Right ventricle myocardium inferior (tissue), 1 donor: ENCODE data around the gene KRTAP26-1. TPM values are rescaled to one million over a fixed set of nuclear protein-coding genes. Genes with fewer than 3 reads are reported as not detected.

Experiments used
- ATAC-seq: fragments of 200-7000 bp; cut with Tn5 transposase; one replicate; pipeline ENCODE4 v1.9.1; 2020; ENCODE audit warnings: mild to moderate bottlenecking, moderate library complexity
- DNase-seq: peaks from one replicate; pipeline ENCODE4 v3.0.0; 2021; ENCODE audit errors: missing footprints
- intact Hi-C: fragments of 100-400 bp; cut with DNase I; formaldehyde crosslinking; loops from one replicate; pipeline ENCODE4 v1.11.0; 2022
- total RNA-seq: library from RNA; stranded (reverse); fragmentation: NEBNext Ultra II Directional; extraction: Animal tissue kit (Norgen Biotek cat#: 25700); gene quantifications from one replicate; pipeline ENCODE4 v1.2.1, GENCODE V29; 2021
- donor health status: DM: no; HTN: yes; CAD: no; lungs with severe emphysema.

Gene KRTAP26-1
- total RNA-seq, 1 donor from 2014 or later, result not detected

DNA sequence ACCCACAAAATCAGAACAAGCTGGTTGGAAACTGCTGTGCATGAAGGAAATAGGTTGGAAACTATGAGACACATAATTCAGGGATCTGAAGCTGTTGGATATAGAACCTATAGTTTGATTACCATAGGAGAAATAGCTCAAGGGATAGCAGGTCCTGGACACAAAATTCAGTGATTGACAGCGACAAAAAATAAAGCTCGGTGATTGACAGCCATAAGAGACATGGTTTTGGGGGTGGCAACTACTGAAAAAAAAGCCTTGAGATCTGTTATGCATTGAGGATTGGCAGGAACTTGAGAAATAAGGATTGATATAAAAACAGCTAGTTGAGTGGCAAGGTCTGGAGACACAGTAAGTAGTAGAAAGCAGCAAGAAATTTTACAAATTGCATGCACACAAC, 30.9 kb downstream of the KRTAP26-1 start, which contains the start of gene KRTAP25-1:
KRTAP25-1 (minus strand) TSS at position 300 of the 400 bp plus-strand sequence; CDS start at position 276, 24 bp downstream.
- intact Hi-C loops, result no loop called here
- DNase-seq, result no peak
- ATAC-seq, result no peak

DNA sequence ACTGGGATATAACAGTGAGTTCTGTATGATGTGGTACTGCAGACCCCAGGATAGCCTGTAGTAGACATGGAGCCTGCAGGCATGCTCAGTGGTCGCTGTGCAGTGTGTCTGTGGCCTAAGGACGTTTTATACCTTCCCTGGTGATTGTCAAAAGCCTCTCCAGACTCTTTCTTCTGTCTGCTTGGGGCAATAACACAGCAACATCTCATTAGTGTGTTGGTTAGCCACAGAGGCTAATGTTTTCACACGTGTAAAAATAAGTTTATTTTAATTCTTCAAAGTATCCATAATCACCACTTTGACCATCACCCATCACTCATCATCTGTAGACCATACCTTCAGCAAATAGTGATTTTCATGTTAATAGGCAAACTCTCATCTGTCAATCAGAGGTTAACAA, 37.3 kb downstream of the KRTAP26-1 start, which contains the start of gene KRTAP24-1:
KRTAP24-1 (minus strand) TSS at position 101 of the 400 bp plus-strand sequence; CDS start at position 83, 18 bp downstream.
- intact Hi-C loops, result no loop called here
- ATAC-seq (no peak), DNase-seq (no peak)

DNA sequence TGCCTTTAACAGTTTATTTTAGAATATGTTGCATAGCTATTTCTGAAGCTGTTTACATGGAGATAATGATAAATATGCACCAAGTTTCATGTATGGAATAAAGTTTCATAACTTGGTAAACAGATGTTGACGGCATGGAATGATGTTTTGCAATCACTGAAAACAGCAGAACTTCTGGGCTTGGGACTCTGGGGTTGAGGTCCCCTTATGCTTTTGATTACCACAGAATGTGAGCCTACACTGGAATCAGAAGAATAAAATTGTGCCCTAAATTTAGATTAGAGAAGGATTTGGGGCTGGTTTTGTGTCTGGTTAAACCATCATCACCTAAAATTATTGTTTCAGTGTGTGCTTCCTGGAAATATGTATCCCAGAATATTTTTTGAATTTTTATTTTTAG, 48.5 kb downstream of the KRTAP26-1 start:
- intact Hi-C loops, result no loop called here
- ATAC-seq (no peak), DNase-seq (no peak)

GRCh38 chr21:30271156-30271555, 49.0 kb downstream of the KRTAP26-1 start:
- intact Hi-C loops, result no loop called here
- ATAC-seq (no peak), DNase-seq (no peak)

DNA sequence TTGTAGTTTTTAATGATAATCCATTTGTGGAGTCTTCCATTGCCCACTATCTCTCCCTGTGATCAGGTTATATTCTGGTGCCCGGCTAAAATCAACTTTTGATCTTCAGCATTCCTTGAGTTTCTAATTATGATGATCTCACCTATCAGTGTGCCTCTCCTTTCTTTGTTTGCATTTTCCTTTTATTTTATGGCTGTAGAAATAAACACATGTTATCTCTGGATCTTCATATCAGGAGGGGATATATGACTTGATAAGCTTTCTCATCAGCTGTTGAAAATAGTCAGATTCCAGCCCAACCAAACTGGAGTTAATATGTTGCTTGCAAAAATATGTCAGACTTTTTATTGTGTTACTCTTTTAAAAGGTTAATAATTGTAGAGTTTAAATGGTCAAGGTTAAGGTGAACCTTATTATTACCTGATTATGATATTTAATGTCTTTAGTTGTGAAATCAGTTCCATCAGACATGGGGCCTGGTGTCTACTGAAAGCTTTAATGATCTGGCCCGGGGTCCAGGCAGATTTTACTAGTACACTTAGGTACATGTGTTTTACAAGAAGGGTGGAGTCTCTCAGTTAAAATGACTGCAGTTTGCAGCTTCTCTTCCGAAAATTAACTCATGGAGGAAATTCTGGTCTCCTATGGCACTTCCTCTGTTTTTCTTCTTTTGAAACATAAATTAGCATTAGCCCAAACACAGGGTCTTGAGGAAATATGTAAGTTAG, 50.1 kb downstream of the KRTAP26-1 start:
- no peak for ATAC-seq
- no peak for DNase-seq
- intact Hi-C loops, result no loop called here

Other genes starting within 250 kb of the KRTAP26-1 start
- gene CLDN17, start 153.5 kb downstream of the KRTAP26-1 start, total RNA-seq, result not detected
- not detected for gene CLDN8, start 104.2 kb downstream of the KRTAP26-1 start, total RNA-seq
- gene KRTAP24-1, start 37.4 kb downstream of the KRTAP26-1 start, total RNA-seq, result not detected
- gene KRTAP25-1, start 30.8 kb downstream of the KRTAP26-1 start, total RNA-seq, result not detected
- gene KRTAP27-1, start 17.4 kb upstream of the KRTAP26-1 start, total RNA-seq, result not detected
- not detected for gene KRTAP23-1, start 28.3 kb upstream of the KRTAP26-1 start, total RNA-seq
- gene KRTAP13-2, start 52.0 kb upstream of the KRTAP26-1 start, total RNA-seq, result not detected
- not detected for gene KRTAP13-1, start 75.7 kb upstream of the KRTAP26-1 start, total RNA-seq
- gene KRTAP13-3, start 105.6 kb upstream of the KRTAP26-1 start, total RNA-seq, result not detected
- not detected for gene KRTAP13-4, start 109.9 kb upstream of the KRTAP26-1 start, total RNA-seq
- not detected for gene KRTAP15-1, start 120.0 kb upstream of the KRTAP26-1 start, total RNA-seq
- not detected for gene KRTAP19-1, start 160.1 kb upstream of the KRTAP26-1 start, total RNA-seq
- not detected for gene KRTAP19-2, start 167.1 kb upstream of the KRTAP26-1 start, total RNA-seq
- gene KRTAP19-3, start 171.7 kb upstream of the KRTAP26-1 start, total RNA-seq, result not detected
- not detected for gene KRTAP19-4, start 176.8 kb upstream of the KRTAP26-1 start, total RNA-seq
- not detected for gene KRTAP19-5, start 181.8 kb upstream of the KRTAP26-1 start, total RNA-seq
- gene KRTAP19-6, start 221.5 kb upstream of the KRTAP26-1 start, total RNA-seq, result not detected
- gene KRTAP19-7, start 241.0 kb upstream of the KRTAP26-1 start, total RNA-seq, result not detected